DMS79 (cell line): ENCODE measurements around the gene UMAD1.

Experiments used
- DNase-seq: peaks from one replicate; lab custom pipeline; 2025; lab: John Stamatoyannopoulos, UW

Gene UMAD1

DNA sequence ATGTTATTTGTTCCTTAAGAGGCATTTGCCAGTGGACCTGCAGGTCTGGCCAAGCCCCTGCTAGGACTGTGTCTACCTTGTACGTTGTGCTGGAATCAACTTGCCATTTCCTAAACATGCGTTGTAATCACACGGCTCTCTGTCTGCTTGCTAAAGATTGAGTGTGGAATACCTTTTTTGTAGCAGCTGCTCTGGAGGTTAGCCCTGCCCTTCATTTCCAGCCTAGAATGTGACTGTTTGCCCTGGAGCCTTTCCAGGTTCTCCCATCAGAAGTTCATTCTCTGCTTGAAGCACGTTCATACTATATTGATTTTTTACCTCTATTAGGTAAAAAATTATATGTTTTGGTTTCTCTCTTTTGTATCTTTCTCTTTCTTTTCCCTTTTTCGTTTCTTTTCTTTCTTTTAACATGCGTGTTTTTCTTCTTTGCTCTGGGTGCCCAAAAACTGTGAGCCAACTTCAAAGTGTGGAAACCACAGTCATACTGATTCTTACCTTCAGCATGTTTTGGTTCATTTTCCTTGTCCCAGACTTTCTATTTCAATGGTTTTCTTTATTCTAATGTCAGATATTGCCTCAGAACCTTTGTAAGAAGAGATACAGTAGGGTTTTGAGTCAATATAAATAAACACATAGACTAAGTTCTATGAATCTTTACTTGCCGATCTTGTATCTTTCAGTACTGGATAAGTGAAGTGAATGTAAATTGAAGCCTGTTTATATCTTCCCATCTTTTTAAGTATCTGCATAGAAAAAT, 189.7 kb downstream of the UMAD1 start:
- peak; percentile 15 for DNase-seq

- no peak for DNase-seq
These were observed 192.0 kb downstream of the UMAD1 start for GRCh38 chr7:7832518-7832917.

DNA sequence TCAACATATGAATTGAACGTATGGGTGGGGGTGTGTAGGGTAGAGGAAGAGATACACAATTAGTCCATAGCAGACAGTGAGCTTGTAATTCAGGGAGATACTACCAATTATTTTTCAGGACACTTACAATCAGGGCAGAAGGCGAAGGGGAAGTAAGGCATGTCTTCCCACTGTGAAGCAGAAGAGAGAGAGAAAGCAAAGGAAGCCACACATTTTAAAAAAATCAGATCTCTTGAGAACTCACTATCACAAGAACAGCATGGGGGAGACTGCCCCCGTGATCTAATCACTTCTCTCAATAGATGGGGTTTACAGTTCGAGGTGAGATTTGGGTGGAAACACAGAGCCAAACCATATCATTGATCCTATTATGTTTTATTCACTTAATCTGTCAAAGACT, 194.2 kb downstream of the UMAD1 start:
- DNase-seq: no peak

- no peak for DNase-seq
These were observed 200.5 kb downstream of the UMAD1 start for GRCh38 chr7:7841027-7841426.

- no peak for DNase-seq
These were observed 202.7 kb downstream of the UMAD1 start for GRCh38 chr7:7843240-7843639.

- no peak for DNase-seq
These were observed 203.4 kb downstream of the UMAD1 start for GRCh38 chr7:7843972-7844371.

DNA sequence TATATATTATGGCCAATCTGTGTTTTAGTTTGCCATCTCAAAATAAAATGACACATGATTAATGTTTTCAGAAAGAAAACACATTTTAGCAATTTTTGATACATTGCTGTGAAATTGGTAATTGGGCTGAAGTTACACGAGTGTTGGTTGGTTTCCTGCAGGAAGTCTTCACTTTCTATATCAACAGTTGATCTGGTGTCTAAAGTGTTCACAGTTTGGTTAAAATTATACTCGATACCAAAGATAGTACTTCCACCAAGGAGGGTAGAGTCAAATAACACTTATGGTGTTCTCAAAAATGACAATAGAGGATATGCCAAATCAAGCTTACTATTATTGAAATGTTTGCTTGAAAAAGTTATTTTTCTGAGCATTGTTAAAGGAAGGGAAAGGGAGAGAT, 207.7 kb downstream of the UMAD1 start:
- DNase-seq: no peak

DNA sequence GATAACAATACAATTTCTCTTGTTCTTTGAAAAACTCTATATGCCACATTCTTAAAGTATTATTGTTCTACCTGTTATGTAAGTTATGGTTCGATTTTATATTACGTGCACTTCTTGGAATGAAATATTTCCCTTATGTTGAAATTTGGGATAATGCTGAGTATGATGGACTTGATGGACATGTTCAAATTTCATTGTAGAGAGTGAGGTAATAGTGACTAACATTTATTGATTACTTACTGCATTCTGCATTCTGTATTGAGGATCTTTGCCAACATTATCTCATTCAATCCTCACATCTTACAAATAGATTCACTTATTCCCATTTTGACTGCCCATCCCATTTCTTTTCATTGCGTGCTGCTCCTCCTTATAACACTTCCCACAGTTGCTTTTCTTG, 208.3 kb downstream of the UMAD1 start:
- no peak for DNase-seq

GRCh38 chr7:7850150-7850549, 209.6 kb downstream of the UMAD1 start:
- no peak for DNase-seq

GRCh38 chr7:7851381-7851780, 210.8 kb downstream of the UMAD1 start:
- no peak for DNase-seq

DNA sequence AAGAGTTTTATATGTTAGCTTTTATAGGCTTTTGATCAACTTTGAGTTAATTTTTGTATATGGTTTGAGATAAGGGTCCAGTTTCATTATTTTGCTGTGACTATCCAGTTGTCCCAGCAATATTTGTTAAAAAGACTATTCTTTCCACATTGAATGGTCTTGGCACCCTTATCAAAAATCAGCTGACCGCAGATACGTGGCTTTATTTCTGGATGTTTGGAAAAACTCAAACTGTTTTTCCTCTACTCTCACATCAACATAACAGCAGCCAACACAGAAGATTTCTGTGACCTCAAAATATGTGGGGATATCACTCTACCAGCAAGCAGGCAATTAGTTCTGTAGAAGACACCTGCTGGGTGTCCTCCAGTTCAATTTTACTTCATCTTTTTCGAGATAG, 211.4 kb downstream of the UMAD1 start:
- DNase-seq: no peak

DNA sequence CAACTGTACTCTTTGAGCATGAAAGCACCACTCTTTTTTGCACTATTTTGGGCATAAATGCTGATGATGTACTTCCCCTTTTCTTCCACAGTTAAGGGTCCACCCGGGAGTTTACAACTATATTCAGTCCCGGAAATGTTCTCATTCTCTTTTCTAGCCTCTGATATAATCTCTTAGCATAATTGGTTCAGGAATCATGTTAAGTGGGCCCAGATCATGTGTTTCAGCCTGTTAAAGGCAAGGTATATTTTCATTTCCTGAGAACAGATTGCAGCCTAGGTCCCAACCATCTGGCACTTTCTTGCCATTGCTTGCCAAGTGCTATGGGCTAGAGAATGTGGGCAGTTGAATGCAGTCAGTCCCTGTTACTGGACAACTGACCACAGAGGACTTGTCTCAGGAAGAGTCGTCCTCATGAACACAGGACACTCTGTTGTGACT, 216.6 kb downstream of the UMAD1 start:
- DNase-seq: no peak

GRCh38 chr7:7858559-7858958, 218.0 kb downstream of the UMAD1 start:
- no peak for DNase-seq

DNA sequence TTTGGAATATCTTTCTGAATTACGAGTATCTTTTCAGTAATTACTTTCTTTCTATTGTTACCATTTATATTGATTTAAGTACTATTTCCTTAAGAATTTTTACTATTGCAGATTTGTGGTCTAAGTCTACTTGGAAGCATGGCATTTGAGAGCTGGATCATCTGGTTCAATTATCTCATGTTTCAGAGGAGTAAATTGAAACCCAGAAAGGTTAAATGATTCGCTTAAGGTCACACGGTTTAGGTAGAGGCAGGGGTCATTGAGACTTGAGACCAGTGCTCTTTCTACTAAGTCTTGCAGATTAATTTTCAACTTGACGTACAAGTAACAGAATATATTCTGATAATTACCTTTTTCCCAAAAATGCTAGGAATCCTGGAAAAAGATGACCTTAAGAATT, 218.9 kb downstream of the UMAD1 start:
- no peak for DNase-seq

GRCh38 chr7:7861211-7861633, 220.7 kb downstream of the UMAD1 start:
- DNase-seq: peak; percentile 70

DNA sequence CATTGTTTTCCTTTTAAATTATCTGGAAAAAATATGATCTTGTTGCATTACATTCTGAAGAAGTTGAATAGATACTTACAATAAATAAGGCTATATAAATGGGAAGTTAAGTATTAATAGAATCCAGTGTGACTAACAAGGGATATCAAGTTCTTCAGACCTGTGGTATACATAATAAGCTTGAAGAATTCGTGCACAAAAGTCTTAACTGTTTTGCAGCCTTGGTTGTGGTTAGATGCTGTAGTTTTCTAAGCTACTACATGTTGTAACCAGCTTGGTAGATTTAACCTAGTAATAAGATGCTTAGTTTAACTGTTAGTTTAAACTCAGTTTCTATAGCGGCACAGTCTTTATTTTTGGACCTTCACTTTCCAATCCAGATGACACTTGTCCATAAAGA, 221.8 kb downstream of the UMAD1 start:
- no peak for DNase-seq

DNA sequence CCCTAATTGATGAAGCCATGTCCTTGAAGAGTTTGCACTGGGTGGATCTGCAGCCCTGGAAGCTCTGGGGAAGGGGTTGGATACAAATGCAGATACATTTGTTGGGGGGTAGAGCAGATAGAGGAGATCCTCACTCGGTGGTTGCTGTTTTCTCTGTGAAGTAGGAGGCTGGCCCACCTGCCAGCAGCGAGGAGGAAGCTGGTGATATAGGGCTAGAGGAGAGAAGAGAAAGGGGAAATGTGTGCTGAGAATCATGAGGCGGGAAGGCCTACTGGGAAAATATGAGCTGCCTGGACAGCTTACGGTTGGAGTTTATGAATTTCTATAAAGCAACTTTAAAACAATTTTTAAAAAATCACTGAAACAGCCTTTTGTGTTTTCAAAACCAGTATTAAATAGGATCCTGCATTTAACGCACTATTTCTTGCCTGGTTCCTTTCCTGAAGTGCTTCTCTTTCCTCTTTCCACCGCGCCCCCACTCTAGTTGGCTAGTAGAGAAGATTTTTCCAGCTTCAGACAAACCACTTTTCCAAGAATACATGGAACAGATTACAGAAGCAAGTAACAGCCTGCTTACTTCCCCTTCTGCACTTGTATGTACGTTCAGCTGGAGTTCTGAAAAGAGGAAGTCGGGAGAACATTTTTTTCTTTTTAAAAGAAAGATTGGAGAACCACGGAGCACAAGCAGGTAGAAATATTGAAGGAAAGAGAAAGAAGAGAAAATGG, 227.5 kb downstream of the UMAD1 start:
- no peak for DNase-seq

DNA sequence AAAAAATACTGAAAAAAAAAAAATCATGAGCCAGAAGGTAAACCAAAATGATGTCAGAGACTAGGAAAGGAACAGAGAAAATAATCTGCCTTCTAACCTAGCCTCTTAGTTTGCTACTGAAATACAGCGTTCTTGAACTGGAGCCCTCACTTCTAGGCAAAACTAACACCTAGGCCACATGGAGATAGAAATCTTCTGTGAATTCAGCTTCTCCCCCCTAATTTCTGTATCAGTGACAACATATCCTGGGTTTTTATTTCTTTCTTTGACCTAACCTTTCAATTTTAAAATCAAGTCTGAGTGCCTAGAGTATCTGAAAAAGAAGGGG, 228.0 kb downstream of the UMAD1 start:
- DNase-seq: no peak

- no peak for DNase-seq
These were observed 228.5 kb downstream of the UMAD1 start for GRCh38 chr7:7869036-7869435.

- no peak for DNase-seq
These were observed 229.1 kb downstream of the UMAD1 start for GRCh38 chr7:7869651-7870050.

DNA sequence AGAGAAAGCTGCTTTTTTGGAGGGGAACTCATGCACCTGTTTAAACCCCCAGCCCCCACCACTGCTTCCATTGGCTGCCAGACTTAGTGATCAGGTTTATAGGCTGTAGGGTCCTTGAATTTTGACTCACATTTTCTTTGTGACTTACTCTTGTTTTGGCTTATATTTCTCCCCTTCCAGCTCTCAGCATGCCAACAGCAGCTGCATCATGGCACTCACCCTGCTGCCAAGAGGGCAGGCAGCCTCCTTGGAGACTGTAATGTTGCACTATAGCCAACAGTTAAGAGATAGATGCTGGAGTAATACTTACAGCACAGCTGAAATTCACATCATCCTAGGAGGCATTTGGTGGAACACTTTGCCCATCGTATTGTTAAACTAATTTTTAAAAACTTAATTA, 230.0 kb downstream of the UMAD1 start:
- peak; percentile 82 for DNase-seq

DNA sequence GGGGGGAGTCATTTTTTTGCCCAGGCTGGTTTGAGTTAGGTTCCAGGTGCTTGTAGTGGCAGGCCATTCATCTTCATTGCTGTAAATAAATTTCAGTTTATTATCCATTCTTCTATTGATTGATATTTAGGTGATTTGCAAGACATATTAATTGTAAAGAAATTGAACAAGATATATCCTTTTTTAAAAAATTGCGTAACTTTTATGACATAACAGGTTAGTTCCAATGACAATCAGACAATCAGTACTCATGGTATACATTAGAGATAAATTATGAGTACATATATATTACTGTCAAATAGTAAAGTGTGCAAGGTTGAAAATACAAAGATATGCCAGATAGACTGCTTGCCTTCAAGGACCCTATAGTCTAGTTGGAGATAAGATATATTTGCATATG, 235.9 kb downstream of the UMAD1 start:
- DNase-seq: no peak

- no peak for DNase-seq
These were observed 241.0 kb downstream of the UMAD1 start for GRCh38 chr7:7881581-7881980.

- DNase-seq: no peak
These were observed 242.3 kb downstream of the UMAD1 start for GRCh38 chr7:7882888-7883287.
